ENCODE data around the gene DYRK1B.

DNA sequence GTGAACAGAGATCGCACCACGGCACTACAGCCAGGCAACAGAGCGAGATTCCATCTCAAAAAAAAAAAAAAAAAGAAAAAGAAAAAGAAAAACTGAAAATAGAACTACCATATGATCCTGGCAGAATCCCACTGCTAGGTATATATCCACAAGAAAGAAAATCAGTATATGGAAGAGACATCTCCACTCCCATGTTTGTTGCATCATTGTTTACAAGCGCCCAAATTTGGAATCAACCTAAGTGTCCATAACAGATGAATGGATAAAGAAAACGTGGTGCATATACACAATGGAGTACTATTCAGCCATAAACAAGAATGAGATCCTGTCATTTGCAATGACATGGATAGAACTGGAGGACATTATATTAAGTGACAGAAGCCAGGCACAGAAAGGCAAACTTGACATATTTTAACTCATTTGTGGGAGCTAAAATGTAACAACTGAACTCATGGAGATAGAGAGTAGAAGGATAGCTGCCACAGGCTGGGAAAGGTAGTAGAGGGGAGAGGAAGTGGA is 26.1 kb downstream of the DYRK1B start:
- TF ChIP-seq, protein P1, sequence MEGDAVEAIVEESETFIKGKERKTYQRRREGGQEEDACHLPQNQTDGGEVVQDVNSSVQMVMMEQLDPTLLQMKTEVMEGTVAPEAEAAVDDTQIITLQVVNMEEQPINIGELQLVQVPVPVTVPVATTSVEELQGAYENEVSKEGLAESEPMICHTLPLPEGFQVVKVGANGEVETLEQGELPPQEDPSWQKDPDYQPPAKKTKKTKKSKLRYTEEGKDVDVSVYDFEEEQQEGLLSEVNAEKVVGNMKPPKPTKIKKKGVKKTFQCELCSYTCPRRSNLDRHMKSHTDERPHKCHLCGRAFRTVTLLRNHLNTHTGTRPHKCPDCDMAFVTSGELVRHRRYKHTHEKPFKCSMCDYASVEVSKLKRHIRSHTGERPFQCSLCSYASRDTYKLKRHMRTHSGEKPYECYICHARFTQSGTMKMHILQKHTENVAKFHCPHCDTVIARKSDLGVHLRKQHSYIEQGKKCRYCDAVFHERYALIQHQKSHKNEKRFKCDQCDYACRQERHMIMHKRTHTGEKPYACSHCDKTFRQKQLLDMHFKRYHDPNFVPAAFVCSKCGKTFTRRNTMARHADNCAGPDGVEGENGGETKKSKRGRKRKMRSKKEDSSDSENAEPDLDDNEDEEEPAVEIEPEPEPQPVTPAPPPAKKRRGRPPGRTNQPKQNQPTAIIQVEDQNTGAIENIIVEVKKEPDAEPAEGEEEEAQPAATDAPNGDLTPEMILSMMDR (IDR thresholded peaks at IDR 0.05): no peak
- TF ChIP-seq POLR2A (IDR thresholded peaks at IDR 0.05): no peak
- no peak for TF ChIP-seq POLR2AphosphoS5 (IDR thresholded peaks at IDR 0.05)
